Measurements from ENCODE around the gene LIPC.

DNA sequence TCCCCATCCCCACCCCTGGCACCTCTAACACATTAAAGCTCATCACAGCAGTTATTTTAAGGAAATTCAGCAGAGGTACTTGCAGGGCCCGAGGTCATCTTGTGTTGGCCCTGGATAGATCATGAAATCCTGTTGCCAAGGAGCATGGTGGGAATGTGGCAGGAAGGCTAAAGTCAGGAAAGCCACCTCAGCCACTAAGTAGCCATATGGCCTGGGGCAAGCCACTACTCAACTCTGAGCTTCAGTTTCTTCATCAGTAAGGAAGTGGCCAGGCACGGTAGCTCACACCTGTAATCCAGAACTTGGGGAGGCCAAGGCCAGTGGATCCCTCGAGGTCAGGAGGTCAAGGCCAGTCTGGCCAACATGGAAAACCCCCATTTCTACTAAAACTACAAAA is 55.9 kb downstream of the LIPC start:
- TF ChIP-seq ZFP37 (tag by site-specific recombination; IDR thresholded peaks at IDR 0.05) (no peak), KLF8 (tag by site-specific recombination; IDR thresholded peaks at IDR 0.05) (no peak), ZNF660 (tag by site-specific recombination; IDR thresholded peaks at IDR 0.05) (no peak)
- TF ChIP-seq, protein P1, sequence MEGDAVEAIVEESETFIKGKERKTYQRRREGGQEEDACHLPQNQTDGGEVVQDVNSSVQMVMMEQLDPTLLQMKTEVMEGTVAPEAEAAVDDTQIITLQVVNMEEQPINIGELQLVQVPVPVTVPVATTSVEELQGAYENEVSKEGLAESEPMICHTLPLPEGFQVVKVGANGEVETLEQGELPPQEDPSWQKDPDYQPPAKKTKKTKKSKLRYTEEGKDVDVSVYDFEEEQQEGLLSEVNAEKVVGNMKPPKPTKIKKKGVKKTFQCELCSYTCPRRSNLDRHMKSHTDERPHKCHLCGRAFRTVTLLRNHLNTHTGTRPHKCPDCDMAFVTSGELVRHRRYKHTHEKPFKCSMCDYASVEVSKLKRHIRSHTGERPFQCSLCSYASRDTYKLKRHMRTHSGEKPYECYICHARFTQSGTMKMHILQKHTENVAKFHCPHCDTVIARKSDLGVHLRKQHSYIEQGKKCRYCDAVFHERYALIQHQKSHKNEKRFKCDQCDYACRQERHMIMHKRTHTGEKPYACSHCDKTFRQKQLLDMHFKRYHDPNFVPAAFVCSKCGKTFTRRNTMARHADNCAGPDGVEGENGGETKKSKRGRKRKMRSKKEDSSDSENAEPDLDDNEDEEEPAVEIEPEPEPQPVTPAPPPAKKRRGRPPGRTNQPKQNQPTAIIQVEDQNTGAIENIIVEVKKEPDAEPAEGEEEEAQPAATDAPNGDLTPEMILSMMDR (tag by site-specific recombination; IDR thresholded peaks at IDR 0.05) = no peak
- TF ChIP-seq, protein P2, sequence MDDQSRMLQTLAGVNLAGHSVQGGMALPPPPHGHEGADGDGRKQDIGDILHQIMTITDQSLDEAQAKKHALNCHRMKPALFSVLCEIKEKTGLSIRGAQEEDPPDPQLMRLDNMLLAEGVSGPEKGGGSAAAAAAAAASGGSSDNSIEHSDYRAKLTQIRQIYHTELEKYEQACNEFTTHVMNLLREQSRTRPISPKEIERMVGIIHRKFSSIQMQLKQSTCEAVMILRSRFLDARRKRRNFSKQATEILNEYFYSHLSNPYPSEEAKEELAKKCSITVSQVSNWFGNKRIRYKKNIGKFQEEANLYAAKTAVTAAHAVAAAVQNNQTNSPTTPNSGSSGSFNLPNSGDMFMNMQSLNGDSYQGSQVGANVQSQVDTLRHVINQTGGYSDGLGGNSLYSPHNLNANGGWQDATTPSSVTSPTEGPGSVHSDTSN (CRISPR knock-in tag; IDR thresholded peaks at IDR 0.05) = no peak
- TF ChIP-seq, protein P3, sequence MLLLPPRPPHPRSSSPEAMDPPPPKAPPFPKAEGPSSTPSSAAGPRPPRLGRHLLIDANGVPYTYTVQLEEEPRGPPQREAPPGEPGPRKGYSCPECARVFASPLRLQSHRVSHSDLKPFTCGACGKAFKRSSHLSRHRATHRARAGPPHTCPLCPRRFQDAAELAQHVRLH (tag by site-specific recombination; IDR thresholded peaks at IDR 0.05) = no peak

Data from HEK293 (cell line).